ENCODE results near the gene TRAFD1. TPM values are rescaled to one million over a fixed set of nuclear protein-coding genes. Genes with fewer than 3 reads are reported as not detected.

TRAFD1 gene
- total RNA-seq, 1 donor from 2014 or later = 9.3 TPM

DNA sequence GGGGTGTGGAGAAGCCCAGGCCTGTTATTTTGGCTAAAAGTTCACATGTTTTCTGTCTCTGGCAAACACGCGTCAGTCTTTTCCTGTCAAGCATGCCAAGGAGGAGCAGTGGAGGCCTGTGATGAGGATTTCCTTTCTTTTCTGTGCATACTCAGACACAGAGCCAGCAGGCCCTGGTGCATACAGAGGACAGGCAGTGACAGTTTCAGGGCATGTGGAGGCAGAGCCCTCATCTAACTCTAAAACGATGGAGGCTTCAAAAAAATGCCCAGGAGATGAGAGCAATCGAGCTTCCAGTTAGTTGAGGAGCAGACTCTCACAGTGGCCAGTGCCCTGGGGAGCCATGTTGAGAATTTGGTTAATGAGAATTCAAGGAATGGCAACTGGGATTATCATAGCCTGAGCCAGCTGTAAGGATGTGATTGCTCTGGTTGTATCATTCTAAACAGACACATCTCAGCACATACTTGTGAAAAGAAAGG is 66.5 kb downstream of the TRAFD1 start:
- H3K4me1 ChIP-seq = no peaks in the 10 kb centered on the region
- intact Hi-C loops (cut with DNase I) = no loop called here
- no peak overlapping the region for H3K4me3 ChIP-seq
- no peaks in the 10 kb centered on the region for H3K27me3 ChIP-seq
- peaks cover 52 to 68% of the 10 kb centered on the region in 2 donors for H3K36me3 ChIP-seq
- H3K9me3 ChIP-seq = no peaks in the 10 kb centered on the region
- TF ChIP-seq, protein P1, sequence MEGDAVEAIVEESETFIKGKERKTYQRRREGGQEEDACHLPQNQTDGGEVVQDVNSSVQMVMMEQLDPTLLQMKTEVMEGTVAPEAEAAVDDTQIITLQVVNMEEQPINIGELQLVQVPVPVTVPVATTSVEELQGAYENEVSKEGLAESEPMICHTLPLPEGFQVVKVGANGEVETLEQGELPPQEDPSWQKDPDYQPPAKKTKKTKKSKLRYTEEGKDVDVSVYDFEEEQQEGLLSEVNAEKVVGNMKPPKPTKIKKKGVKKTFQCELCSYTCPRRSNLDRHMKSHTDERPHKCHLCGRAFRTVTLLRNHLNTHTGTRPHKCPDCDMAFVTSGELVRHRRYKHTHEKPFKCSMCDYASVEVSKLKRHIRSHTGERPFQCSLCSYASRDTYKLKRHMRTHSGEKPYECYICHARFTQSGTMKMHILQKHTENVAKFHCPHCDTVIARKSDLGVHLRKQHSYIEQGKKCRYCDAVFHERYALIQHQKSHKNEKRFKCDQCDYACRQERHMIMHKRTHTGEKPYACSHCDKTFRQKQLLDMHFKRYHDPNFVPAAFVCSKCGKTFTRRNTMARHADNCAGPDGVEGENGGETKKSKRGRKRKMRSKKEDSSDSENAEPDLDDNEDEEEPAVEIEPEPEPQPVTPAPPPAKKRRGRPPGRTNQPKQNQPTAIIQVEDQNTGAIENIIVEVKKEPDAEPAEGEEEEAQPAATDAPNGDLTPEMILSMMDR (IDR thresholded peaks at IDR 0.05) = no peak
- DNase-seq (ENCODE audit: low spot score in 2 of 2) = no peak
- H3K27ac ChIP-seq = no peak overlapping the region

DNA sequence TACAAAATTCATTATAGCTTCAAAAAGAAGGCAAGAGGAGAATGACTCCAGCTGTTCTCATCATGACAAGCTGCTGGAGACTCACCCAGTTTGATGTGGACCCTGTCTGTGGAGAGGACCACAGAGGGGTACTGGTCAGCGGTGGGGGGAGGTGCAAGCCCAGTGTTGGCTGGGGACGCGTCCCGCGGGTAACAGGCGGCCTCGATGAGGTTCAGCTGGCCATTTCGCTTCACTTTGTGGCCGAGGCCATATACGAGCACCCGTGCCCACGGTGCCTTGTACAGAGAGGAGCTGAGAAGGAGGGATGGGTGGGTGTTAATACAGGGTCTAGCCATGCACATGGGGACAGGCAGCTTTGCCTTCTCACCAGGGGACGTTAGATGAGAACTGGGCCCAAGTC is 67.1 kb downstream of the TRAFD1 start:
- DNase-seq (ENCODE audit: low spot score in 2 of 2) = no peak
- Histone ChIP-seq H3K27ac (no peak overlapping the region), H3K9me3 (no peaks in the 10 kb centered on the region), H3K4me1 (no peaks in the 10 kb centered on the region), H3K36me3 (peaks cover 55 to 73% of the 10 kb centered on the region in 2 donors), H3K27me3 (no peaks in the 10 kb centered on the region), H3K4me3 (no peak overlapping the region)
- TF ChIP-seq, protein P1 (IDR thresholded peaks at IDR 0.05) = no peak
- intact Hi-C loops (cut with DNase I) = no loop called here

DNA sequence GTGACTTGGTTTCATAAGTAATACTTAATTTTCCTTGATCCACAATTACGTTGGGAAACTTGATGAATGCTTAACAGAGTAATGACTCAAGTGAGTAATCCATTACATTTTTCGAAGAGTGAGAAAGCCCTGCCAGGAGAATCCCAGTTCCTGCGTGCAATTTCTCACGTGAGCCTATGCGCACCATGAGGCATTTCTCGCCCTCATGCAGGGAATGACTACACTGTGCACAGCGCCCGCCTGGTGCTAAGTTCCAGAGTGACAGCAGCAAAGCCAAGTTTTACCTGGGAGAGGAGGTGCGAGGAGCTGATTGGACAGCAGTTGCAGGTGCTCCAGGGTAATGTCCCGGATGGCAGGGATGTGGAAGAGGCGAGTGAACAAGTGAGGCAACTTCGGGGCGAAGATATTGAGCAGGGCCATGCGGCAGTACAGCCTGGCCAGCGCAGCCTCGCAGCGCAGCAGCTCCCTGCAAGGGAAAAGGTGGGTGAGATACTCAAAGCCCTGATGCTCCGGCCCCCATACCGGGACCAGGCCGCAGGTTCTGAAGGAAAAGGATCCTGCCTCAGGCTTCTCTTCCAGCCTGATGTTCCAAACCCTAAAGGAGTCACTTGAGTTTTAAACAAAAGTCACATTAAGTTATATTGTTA is 69.4 kb downstream of the TRAFD1 start:
- H3K4me3 ChIP-seq = no peak overlapping the region
- intact Hi-C loops (cut with DNase I) = no loop called here
- no peak for DNase-seq (ENCODE audit: low spot score in 2 of 2)
- H3K36me3 ChIP-seq = peaks cover 62 to 85% of the 10 kb centered on the region in 2 donors
- H3K9me3 ChIP-seq = no peaks in the 10 kb centered on the region
- TF ChIP-seq, protein P1 (IDR thresholded peaks at IDR 0.05) = no peak
- no peaks in the 10 kb centered on the region for H3K27me3 ChIP-seq
- no peak overlapping the region for H3K27ac ChIP-seq
- no peaks in the 10 kb centered on the region for H3K4me1 ChIP-seq

DNA sequence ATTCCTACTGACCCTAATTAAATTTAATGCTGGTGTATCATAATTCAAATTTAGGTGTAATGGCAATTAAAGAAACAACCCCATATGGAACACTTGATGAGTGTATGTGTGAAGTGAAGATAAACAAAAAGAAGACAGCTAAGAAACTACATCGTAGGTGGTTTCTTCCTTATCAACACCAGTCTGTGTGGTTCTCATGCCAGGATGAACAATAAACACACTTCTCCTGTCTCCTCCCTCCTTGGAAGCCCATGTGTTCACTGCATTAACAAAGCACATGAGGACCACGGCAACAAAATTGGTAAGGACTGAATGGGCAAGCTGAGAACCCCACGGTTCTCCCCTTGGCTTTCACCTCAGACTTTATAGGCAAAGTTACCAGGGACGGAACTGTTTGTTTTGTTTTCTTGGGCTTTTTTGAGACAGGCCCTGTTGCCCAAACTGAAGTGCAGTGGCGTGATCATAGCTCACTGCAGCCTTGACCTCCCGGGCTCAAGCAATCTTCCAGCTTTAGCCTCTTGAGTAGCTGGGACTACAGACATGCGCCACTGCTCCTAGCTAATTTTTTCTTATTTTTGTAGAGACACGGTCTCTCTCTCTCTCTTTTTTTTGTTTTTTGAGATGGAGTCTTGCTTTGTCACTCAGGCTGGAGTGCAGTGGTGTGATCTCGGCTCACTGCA is 71.0 kb downstream of the TRAFD1 start:
- intact Hi-C loops (cut with DNase I) = no loop called here
- Histone ChIP-seq H3K36me3 (peaks cover 60 to 83% of the 10 kb centered on the region in 2 donors), H3K27ac (no peak overlapping the region), H3K4me1 (no peaks in the 10 kb centered on the region), H3K4me3 (no peak overlapping the region), H3K27me3 (no peaks in the 10 kb centered on the region), H3K9me3 (no peaks in the 10 kb centered on the region)
- no peak for DNase-seq (ENCODE audit: low spot score in 2 of 2)
- TF ChIP-seq, protein P1 (IDR thresholded peaks at IDR 0.05) = no peak

DNA sequence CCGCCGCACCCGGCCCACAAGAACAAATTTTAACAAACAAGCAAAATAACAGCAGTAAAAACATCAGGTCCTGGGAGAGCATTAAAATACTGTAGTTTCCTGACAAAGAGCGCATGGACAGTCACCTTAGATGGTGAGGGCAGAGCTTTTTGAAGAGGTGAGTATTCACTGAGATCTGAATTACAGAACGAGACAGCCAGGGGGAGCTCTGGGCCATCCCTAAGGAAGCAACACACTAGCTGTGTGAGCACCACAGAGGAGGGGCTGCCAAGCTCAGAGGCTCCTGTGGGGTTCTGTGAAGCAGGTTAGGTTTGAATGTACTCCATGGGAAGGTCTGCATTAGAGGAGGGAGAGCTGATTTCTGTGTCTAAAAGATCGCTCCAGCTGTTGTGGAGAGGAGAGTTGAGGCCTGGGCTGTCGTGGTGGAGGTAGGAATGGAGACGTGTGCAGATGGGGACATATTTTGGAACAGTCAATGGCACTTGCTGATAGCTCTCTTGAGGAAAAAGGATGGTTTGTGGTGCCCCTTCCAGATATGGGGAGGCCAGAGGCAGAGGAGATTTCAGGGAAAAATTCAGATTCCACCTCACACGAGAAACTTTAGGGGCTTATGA is 72.9 kb downstream of the TRAFD1 start:
- TF ChIP-seq, protein P1 (IDR thresholded peaks at IDR 0.05) = peak in 2 of 3 experiments; percentile 15 to 42
- no peak overlapping the region for H3K27ac ChIP-seq
- H3K36me3 ChIP-seq = peaks cover 52 to 79% of the 10 kb centered on the region in 2 donors
- H3K4me1 ChIP-seq = no peaks in the 10 kb centered on the region
- no peak overlapping the region for H3K4me3 ChIP-seq
- intact Hi-C loops (cut with DNase I) = loop anchor here (2.0 kb wide), 1 partner anchor 189 kb away; no protein-coding TSS in a partner anchor
- H3K9me3 ChIP-seq = no peaks in the 10 kb centered on the region
- H3K27me3 ChIP-seq = no peaks in the 10 kb centered on the region
- no peak for DNase-seq (ENCODE audit: low spot score in 2 of 2)
